MM.1S (cell line): Measurements from ENCODE around the gene SORBS2.

Experiments
- EZH2 ChIP-seq: fragments of 300-600 bp; sonication (generic); optimal IDR thresholded peaks from 2 replicates; pipeline ENCODE3; 2017; ENCODE audit warnings: low read depth, mild to moderate bottlenecking, antibody characterized with exemption, low read length, mixed read lengths
- TF ChIP-seq, protein P1 (sequence below): fragments of 300-600 bp; sonication (generic); IDR thresholded peaks from 2 replicates; pipeline ENCODE4 v1.5.1; 2016; ENCODE audit warnings: antibody characterized with exemption, low read length, mixed read lengths

DNA sequence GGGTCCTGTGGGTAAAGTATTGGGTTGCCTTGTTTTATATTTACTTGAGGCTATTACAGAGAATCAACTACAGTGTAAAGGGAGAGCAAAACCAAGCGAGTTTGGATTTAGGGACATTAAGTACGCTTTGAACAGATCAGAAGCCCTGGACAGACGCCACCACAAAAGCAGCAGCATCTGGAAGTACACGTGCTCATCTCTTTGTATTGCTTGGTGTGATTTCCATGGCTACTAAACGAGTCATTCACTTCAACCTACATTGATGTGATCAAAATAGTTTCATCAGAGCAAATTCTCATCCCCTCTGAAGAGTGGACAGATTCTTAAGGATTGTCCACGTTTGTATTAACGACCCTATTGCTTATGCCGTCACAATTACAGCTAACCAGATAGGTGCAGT, 85.1 kb downstream of the SORBS2 start:
- TF ChIP-seq, protein P1, sequence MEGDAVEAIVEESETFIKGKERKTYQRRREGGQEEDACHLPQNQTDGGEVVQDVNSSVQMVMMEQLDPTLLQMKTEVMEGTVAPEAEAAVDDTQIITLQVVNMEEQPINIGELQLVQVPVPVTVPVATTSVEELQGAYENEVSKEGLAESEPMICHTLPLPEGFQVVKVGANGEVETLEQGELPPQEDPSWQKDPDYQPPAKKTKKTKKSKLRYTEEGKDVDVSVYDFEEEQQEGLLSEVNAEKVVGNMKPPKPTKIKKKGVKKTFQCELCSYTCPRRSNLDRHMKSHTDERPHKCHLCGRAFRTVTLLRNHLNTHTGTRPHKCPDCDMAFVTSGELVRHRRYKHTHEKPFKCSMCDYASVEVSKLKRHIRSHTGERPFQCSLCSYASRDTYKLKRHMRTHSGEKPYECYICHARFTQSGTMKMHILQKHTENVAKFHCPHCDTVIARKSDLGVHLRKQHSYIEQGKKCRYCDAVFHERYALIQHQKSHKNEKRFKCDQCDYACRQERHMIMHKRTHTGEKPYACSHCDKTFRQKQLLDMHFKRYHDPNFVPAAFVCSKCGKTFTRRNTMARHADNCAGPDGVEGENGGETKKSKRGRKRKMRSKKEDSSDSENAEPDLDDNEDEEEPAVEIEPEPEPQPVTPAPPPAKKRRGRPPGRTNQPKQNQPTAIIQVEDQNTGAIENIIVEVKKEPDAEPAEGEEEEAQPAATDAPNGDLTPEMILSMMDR: no peak
- no peak for TF ChIP-seq EZH2
